Sigmoid colon (tissue), 4 donors: ENCODE results near the gene DUSP22.

Source experiments
- CTCF ChIP-seq, 4 experiments: fragments of 450-650 bp in 3 of 4; fragments of 200-600 bp in 1 of 4; IDR thresholded peaks; one replicate each; pipeline ENCODE4 v1.5.1; 2016 to 2019; ENCODE audit warnings: antibody characterized with exemption in 4 of 4, mild to moderate bottlenecking in 3 of 4, moderate library complexity in 2 of 4
- EP300 ChIP-seq, 4 donors: sonication (generic); formaldehyde crosslinking; IDR thresholded peaks; one replicate each; pipeline ENCODE4 v1.6.1; 2017; ENCODE audit warnings: antibody characterized with exemption in 4 of 4
- POLR2A ChIP-seq, 2 donors: fragments of 450-650 bp; IDR thresholded peaks; one replicate each; pipeline ENCODE4 v1.6.1; 2016; ENCODE audit warnings: antibody characterized with exemption in 2 of 2, mild to moderate bottlenecking in 2 of 2, moderate library complexity in 2 of 2
- POLR2AphosphoS5 ChIP-seq, 4 donors: sonication (generic); formaldehyde crosslinking; IDR thresholded peaks; one replicate each; pipeline ENCODE4 v1.6.1; 2017; ENCODE audit warnings: antibody characterized with exemption in 4 of 4

GRCh38 chr6:315226-315625 lies 22.9 kb downstream of the DUSP22 start:
- TF ChIP-seq CTCF (IDR thresholded peaks at IDR 0.05) (no peak), EP300 (IDR thresholded peaks at IDR 0.05) (no peak), POLR2AphosphoS5 (IDR thresholded peaks at IDR 0.05) (no peak), POLR2A (IDR thresholded peaks at IDR 0.05) (no peak)
